Stromal cell of bone marrow (primary cell): ENCODE results near the gene CFAP77.

Experiments
- DNase-seq: peaks from one replicate; pipeline ENCODE4 v3.0.0-alpha.2; 2012; ENCODE audit warnings: low read depth

CFAP77 gene

DNA sequence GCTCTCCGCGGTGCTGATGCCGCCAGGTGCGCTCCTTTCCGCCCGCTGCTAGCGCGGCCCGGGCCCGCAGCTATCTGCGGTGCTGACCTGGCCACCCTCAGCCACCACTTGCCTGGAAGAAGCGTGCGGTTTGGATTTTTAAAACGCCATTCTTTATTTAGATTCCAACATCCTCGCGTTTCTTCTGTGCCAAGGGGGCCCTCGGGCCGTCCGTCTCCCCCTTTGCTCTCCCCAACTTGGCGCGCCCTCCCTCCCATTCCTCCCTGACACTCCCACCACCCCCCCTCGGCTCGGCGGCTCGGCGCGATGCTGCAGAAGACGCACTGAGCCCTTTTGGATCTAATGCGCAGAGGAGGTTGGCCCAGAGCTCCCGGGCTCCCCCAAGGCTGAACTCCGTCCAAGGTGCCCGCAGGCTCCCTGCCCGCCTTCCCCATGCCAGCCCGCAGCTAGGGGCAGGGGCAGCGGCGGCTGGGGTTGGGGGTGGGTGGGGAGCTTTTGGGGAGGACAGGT, 172.3 kb downstream of the CFAP77 start, which contains the start of gene BARHL1:
Gene BARHL1 (plus strand): TSS at position 331 of the 510 bp plus-strand sequence. CDS start 192 bp downstream, outside the sequence.
- DNase-seq = no peak

GRCh38 chr9:132582786-132583583, 173.0 kb downstream of the CFAP77 start:
- DNase-seq = no peak

DNA sequence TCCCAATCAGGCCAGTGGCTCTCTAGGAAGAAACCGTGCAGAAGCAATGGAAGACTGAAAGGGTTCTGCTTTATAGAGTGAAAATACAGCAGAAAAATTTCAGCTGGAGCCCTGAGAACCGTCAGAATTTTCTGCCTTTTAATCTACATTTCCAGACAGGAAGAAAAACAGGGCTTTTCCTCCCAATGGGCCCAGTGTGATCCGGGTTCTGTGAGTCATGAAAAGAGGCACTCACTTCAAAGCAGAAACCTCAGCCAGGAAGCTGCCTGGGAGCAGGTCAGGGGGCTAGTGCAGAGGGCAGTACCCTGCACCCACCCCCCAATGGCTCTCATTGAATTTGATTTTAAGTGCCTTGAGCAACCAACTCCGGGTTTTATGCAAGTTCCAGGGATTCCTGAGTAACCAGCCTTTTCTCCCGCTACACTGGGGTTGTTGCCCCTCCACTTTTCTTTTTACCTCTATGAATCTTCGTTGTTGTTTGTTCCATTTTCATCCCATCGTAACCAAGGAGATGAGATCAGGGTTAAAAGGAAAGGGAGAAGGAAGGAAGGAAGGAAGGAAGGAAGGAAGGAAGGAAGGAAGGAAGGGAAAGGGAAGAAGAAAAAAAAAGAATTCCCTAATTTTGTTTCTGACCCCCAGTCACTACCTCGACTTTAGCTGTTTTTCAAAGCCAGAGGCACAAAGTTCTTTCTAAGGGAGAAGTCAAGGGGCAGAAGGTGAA, 173.7 kb downstream of the CFAP77 start:
- DNase-seq = no peak

GRCh38 chr9:132584601-132585560, 174.9 kb downstream of the CFAP77 start:
- DNase-seq = no peak

- no peak for DNase-seq
Measured at GRCh38 chr9:132585954-132586829, 176.2 kb downstream of the CFAP77 start.

DNA sequence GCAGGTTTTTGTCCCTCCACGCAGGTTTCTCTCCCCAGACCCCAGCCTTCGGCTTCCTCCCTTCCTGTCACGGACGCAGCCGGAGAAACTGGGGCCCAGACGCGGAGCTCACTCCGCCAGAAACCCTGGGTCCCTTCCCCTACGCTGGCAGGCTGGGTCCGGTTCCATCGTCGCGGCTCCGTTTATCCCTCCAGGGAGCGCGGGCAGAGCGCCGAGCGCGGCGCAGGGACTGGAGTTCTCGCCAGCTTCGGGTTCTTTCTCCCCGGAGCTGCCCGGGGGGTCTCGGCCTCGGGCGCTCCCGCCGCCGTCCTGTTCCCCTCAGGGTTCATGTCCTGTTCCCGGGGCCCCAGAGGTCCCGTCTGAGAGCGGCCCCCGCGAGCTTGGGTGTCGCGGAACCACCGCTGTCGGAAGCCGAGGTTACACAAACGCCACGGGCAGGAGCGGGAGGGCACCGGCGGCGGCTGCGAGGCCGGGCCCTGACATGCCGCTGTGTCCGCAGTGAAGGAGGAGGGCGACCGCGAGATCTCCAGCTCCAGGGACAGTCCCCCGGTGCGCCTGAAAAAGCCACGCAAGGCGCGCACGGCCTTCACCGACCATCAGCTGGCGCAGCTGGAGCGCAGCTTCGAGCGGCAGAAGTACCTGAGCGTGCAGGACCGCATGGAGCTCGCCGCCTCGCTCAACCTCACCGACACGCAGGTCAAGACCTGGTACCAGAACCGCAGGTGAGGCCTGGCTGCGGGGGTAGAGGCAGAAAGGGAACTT, 177.0 kb downstream of the CFAP77 start:
- no peak for DNase-seq

DNA sequence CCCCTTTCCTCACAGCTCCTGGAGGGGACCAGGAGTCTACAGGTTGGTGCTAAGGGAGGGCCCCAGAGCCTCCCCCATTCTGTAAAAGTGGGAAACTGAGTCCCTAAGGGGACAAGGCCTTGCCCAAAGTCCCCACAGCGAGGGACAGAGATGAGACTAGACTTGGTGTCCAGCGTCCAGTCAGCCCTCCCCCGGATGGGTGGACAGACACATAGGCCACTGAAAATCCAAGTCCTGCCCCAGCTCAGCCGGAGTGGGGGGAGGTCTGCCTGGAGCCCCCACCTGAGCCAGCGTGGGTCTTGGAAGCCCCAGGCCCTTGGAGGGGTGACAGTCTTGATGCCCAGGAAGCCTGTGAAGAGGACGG, 177.6 kb downstream of the CFAP77 start:
- DNase-seq = no peak

GRCh38 chr9:132588098-132588497, 178.1 kb downstream of the CFAP77 start:
- no peak for DNase-seq

- no peak for DNase-seq
Measured at GRCh38 chr9:132588501-132589147, 178.6 kb downstream of the CFAP77 start.

DNA sequence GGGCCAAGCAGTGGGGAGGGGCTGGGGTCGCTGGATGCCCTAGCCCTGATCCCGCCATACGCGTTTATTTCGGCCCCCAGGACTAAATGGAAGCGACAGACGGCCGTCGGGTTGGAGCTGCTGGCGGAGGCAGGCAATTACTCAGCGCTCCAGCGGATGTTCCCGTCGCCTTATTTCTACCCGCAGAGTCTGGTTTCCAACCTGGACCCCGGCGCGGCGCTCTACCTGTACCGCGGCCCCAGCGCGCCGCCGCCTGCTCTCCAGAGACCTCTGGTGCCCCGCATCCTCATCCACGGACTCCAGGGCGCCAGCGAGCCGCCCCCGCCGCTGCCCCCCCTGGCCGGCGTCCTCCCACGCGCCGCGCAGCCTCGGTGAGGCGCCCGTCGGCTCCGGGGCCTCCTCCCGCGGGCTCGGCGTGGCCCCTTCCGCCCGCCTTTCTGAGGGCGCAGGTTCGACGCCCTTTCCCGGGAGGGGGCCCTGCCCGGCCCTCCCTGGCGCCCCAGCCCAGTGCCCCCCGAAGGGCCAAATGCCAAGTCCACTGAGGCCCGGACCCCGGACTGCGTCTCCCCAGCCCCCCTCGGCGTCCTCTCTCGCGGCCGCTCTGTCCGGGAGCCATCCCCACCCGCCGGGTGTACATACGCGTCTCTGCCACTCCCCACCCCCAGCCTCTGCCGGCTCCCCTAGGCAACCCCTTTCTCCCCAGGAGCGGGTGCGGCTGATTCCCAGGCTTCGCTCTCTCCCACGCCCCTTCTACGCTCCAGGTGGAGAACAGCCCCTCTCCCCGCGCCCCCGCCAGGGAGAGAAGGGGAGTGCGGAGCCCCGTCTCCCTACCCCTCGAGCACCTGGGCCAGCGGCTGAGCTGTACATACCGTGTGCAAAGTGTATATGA, 179.4 kb downstream of the CFAP77 start:
- no peak for DNase-seq

GRCh38 chr9:132590037-132590317, 180.0 kb downstream of the CFAP77 start:
- DNase-seq = no peak

GRCh38 chr9:132590318-132591182, 180.5 kb downstream of the CFAP77 start:
- no peak for DNase-seq

GRCh38 chr9:132591244-132591643, 181.2 kb downstream of the CFAP77 start:
- no peak for DNase-seq

GRCh38 chr9:132591751-132592314, 181.8 kb downstream of the CFAP77 start:
- DNase-seq = no peak

GRCh38 chr9:132592451-132592850, 182.4 kb downstream of the CFAP77 start:
- no peak for DNase-seq

DNA sequence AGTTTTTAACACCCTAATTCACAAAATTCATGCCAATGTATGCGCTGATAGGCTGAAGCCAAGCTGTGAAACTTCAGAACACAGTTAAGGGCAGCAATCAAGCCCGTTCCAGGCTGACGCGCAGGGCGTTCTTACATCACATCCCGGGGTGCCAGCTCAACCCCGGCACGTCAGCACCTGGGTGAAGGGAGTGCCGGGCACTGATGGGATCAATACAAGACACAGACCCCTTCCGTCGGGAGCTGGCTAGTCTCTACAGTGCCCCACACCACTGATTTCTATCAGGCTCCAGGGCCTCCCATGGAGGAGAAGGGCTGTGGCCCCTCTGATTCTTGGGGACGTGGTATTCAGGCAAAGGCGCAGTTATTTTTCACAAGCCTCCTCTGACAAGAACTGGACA, 184.4 kb downstream of the CFAP77 start:
- no peak for DNase-seq

DNA sequence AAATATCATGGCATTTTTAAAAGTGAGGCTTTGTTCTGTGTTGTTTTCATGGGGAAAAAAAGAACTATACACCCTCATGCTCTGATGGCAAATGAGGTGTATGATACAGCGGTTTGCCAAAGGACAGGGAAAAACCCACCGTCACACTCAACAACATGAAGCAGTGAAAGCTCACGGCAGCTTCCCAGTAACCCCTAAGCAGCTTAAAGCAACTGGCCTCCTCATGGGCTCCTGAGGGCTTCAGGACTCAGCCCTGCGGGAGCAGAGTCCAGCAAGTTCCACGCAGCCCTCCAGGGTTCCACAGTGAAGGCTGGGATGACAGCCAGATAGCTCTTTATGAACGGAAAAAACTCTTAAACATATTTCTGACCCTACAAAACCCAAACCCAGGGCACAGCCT, 185.3 kb downstream of the CFAP77 start:
- DNase-seq = no peak

- no peak for DNase-seq
Measured at GRCh38 chr9:132596200-132596599, 186.2 kb downstream of the CFAP77 start.
